Bronchial epithelial cell (primary cell): ENCODE results near the gene FGGY. TPM values are rescaled to one million over a fixed set of nuclear protein-coding genes. Genes with fewer than 3 reads are reported as not detected.

ENCODE experiments used
- DNase-seq: peaks from one replicate; pipeline ENCODE4 v3.0.0-alpha.2; 2010; ENCODE audit warnings: low read depth
- FAIRE-seq: peaks from 2 replicates; lab custom pipeline; 2011; peaks lifted over from hg19 to GRCh38; lab: Jason Lieb, UNC
- H3K27me3 ChIP-seq: 2 replicates; pipeline ENCODE4 v1.5.1; 2011; ENCODE audit warnings: low read length; ENCODE audit not compliant: control insufficient read depth, insufficient read depth
- H3K36me3 ChIP-seq: 2 replicates; pipeline ENCODE4 v1.5.1; 2011; ENCODE audit warnings: low read length; ENCODE audit not compliant: control insufficient read depth, insufficient read depth
- H3K4me3 ChIP-seq: 2 replicates; pipeline ENCODE4 v1.5.1; 2011; ENCODE audit warnings: mild to moderate bottlenecking, low read depth, low read length, control low read depth
- total RNA-seq: library from RNA; depleted of rRNA; stranded (reverse); fragments of >200 nt; gene quantifications from 2 replicates; pipeline ENCODE4 v1.2.1, GENCODE V29; 2014
- TF ChIP-seq, protein P1 (sequence below): IDR thresholded peaks from 2 replicates; pipeline ENCODE4 v1.5.1; 2011; ENCODE audit warnings: mild to moderate bottlenecking, moderate library complexity, low read length, control low read depth, inconsistent platforms; ENCODE audit not compliant: insufficient read depth, severe bottlenecking

FGGY gene
- total RNA-seq, 1 donor from 2014 or later, result 20.0 TPM

- H3K36me3 ChIP-seq, result no peaks in the 10 kb centered on the region
- DNase-seq, result no peak
- H3K4me3 ChIP-seq, result no peak overlapping the region
- no peaks in the 10 kb centered on the region for H3K27me3 ChIP-seq
- TF ChIP-seq, protein P1, sequence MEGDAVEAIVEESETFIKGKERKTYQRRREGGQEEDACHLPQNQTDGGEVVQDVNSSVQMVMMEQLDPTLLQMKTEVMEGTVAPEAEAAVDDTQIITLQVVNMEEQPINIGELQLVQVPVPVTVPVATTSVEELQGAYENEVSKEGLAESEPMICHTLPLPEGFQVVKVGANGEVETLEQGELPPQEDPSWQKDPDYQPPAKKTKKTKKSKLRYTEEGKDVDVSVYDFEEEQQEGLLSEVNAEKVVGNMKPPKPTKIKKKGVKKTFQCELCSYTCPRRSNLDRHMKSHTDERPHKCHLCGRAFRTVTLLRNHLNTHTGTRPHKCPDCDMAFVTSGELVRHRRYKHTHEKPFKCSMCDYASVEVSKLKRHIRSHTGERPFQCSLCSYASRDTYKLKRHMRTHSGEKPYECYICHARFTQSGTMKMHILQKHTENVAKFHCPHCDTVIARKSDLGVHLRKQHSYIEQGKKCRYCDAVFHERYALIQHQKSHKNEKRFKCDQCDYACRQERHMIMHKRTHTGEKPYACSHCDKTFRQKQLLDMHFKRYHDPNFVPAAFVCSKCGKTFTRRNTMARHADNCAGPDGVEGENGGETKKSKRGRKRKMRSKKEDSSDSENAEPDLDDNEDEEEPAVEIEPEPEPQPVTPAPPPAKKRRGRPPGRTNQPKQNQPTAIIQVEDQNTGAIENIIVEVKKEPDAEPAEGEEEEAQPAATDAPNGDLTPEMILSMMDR, result no peak
- FAIRE-seq, result no peak
These were observed 5.3 kb upstream of the FGGY start for GRCh38 chr1:59291561-59291960.

DNA sequence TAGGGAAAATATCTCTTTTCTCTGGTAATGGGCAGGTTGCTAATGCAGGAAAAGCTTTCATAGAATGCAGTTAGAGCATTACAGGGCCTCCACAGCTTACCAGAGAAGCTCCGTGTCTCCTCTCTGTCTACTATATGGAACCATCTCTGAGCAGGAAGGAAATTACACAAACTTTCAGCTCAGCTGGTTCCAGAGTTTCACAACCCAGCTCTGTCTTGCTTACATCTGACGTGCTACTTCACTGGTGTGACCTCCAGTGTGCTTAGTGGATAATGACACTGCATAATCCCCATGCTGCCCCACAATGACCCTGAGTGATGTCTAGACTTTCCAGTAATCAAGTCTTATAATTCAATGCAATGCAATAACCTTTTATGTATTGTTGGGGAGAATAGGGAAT, 4.3 kb upstream of the FGGY start:
- DNase-seq, result peak; percentile 33
- TF ChIP-seq, protein P1, result no peak
- no peaks in the 10 kb centered on the region for H3K36me3 ChIP-seq
- H3K27me3 ChIP-seq, result no peaks in the 10 kb centered on the region
- no peak for FAIRE-seq
- no peak overlapping the region for H3K4me3 ChIP-seq

GRCh38 chr1:59293206-59293605, 3.7 kb upstream of the FGGY start:
- FAIRE-seq, result no peak
- Histone ChIP-seq H3K4me3 (no peak overlapping the region), H3K36me3 (no peaks in the 10 kb centered on the region), H3K27me3 (no peaks in the 10 kb centered on the region)
- DNase-seq, result no peak
- TF ChIP-seq, protein P1, result no peak

DNA sequence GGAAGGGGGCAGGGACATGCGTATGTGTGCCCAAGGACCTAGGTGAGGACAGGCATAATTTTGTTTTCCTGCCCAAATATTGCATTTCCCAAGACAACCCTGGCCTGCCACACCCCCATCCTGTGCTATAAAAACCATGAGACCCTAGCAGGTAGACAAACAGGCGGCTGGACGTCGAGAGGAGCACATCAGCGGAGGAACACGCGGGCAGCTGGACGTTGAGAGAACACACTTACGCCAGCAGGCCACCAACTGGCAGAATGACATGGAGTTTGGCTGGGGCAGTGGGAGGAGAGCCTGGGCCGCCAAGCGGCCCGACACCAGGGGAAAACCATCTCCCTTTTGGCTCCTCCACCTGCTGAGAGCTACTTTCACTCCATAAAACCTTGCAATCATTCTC, 3.0 kb upstream of the FGGY start:
- Histone ChIP-seq H3K36me3 (no peaks in the 10 kb centered on the region), H3K27me3 (no peaks in the 10 kb centered on the region), H3K4me3 (no peak overlapping the region)
- FAIRE-seq, result no peak
- TF ChIP-seq, protein P1, result no peak
- no peak for DNase-seq

DNA sequence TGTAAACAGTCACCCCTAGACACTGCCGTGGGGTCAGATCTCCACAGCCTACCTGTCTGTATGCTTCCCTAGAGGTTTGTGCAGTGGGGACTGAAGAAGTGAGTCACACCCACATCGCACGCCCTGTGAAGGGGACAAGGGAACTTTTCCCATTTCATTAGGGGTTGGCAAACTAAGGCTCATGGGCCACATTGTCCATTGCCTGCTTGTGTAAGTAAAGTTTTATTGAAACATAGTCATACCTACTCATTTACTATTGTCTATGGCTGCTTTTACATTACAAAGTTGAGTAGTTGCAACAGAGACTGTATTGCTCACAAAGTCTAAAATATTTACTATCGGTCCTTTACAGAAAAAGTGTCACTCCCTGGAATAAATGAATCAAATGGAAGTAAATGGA, 2.5 kb upstream of the FGGY start:
- TF ChIP-seq, protein P1, result no peak
- no peaks in the 10 kb centered on the region for H3K27me3 ChIP-seq
- H3K4me3 ChIP-seq, result no peak overlapping the region
- FAIRE-seq (no peak), DNase-seq (no peak)
- no peaks in the 10 kb centered on the region for H3K36me3 ChIP-seq

DNA sequence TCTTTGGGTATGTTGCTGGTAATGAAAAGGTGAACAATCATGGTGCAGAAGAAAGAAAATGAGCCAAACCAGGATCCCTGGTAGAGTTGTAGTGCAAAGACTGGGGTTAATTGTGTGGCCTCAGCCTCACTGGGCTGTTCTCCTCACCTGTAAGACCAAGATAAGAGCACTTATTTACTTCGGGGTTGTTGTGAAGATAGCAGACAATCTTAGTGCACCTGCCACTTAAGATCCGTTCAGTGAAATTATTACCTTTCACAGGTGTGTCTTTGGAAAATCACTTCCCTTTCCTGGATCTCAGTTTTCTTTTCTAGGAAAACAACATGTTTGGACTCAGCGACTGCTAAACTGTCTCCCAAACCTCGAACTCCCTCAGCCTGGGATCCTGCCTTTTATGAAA, 1.3 kb upstream of the FGGY start:
- TF ChIP-seq, protein P1, result no peak
- no peaks in the 10 kb centered on the region for H3K36me3 ChIP-seq
- no peak for FAIRE-seq

More for the DNA sequence above, 1.3 kb upstream of the FGGY start:
- no peak for DNase-seq
- Histone ChIP-seq H3K4me3 (peak overlapping the region; percentile 76), H3K27me3 (no peaks in the 10 kb centered on the region)
